ENCODE data around the gene RNF223. TPM values are rescaled to one million over a fixed set of nuclear protein-coding genes. Genes with fewer than 3 reads are reported as not detected.

The RNF223 gene
- total and polyA plus RNA-seq, 2 of the 8 experiments (the other 6 are each of a cell fraction or from before 2014, with no cell fraction given), result not detected

DNA sequence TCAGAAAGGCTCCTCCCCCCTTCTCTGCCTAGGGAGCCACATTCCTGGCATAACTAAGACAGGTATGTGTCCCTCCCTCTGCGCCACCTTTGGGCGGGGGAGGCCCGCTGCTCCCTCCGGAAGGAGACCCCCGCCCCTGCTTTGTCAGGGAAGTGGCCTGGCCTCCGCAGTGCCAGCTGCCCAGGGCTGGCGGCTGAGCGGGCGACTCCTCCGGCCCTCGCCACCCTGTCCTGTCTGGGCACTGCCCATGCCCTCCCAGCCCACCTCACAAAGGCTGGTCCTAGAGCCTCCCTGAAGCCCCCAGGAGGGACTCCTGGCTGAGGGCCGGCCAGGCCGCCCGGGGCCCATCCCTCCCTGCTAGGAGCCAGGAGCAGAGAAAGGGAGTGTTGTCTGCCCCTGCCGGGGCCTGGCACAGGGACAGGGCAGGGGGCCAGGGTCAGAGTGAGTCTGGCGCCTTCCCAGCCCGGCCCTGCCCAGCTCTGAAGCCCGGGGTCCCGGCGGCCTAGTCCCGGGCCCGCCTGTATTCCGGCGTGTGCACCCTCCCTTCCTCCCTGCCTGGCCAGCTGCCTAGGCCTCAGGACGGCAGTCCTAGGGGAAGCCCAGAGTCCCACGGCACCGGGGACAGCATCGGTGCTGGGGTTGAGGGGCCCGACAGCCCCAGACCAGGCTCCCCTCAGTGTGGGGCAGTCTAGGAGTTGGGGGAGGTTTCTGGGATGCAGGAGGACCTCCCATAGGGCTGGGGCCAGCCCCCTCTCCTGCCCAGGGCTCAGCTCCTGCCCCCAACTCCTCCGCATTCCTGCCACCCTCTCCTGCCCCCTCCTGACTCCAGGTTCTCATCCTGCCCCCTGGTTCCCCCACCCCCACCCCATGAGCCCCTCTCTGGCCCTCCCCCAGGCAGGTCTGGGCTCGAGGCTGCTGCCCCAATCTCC is 49.1 kb downstream of the RNF223 start (continued):
- TF ChIP-seq BACH1 (IDR thresholded peaks at IDR 0.05; ENCODE audit: low read length) (no peak), MAFK (IDR thresholded peaks at IDR 0.05; ENCODE audit: low read depth, low read length) (no peak), NRF1 (IDR thresholded peaks at IDR 0.05; ENCODE audit: low read depth, low read length) (no peak), TCF12 (IDR thresholded peaks at IDR 0.05; ENCODE audit: low read depth, low read length) (peak; percentile 86; the same call in 1 of the 2 replicates), TBP (IDR thresholded peaks at IDR 0.05; ENCODE audit: low read depth, low read length) (no peak), POLR2A (IDR thresholded peaks at IDR 0.05; ENCODE audit: control extremely low read depth in 1 of 2, low read depth in 2 of 2, low read length in 2 of 2) (peak in 1 of 2 experiments; percentile 30; a peak in 1 of 3 replicates), SIX5 (IDR thresholded peaks at IDR 0.05; ENCODE audit: low read depth, low read length) (no peak), YY1 (IDR thresholded peaks at IDR 0.05; ENCODE audit: low read depth, low read length) (no peak), EP300 (IDR thresholded peaks at IDR 0.05; ENCODE audit: borderline replicate concordance in 1 of 2, low read depth in 2 of 2, low read length in 2 of 2) (peak; percentile 32 to 87; a peak in 2 of 3 replicates), SP4 (IDR thresholded peaks at IDR 0.05; ENCODE audit: low read length) (no peak), POLR2AphosphoS5 (IDR thresholded peaks at IDR 0.05; ENCODE audit: low read depth, low read length) (peak; percentile 60; the same call in 1 of the 2 replicates), RAD21 (IDR thresholded peaks at IDR 0.05 in 1 of 2, conservative IDR thresholded peaks at IDR 0.05 in 1 of 2; ENCODE audit: low read depth in 2 of 2, low read length in 2 of 2) (no peak), JUND (IDR thresholded peaks at IDR 0.05; ENCODE audit: low read length) (peak; percentile 55; the same call in 1 of the 2 replicates), HDAC2 (IDR thresholded peaks at IDR 0.05; ENCODE audit: borderline replicate concordance in 1 of 2, low read depth in 2 of 2, low read length in 2 of 2) (peak; percentile 73 to 89; a peak in 1 of 4 replicates), HDAC6 (IDR thresholded peaks at IDR 0.05; ENCODE audit: low read depth, low read length) (no peak), NANOG (IDR thresholded peaks at IDR 0.05; ENCODE audit: insufficient read depth, low read depth, low read length, poor library complexity, severe bottlenecking) (no peak), CEBPB (IDR thresholded peaks at IDR 0.05; ENCODE audit: low read depth, low read length) (no peak), GTF2F1 (IDR thresholded peaks at IDR 0.05; ENCODE audit: borderline replicate concordance, low read depth, low read length) (no peak), SRF (IDR thresholded peaks at IDR 0.05; ENCODE audit: low read depth, low read length) (no peak), RFX5 (IDR thresholded peaks at IDR 0.05; ENCODE audit: borderline replicate concordance, low read depth, low read length) (no peak), KDM1A (IDR thresholded peaks at IDR 0.05; ENCODE audit: borderline replicate concordance, low read length) (no peak), BRCA1 (IDR thresholded peaks at IDR 0.05; ENCODE audit: low read depth, low read length) (no peak)
- TF ChIP-seq, protein P1, sequence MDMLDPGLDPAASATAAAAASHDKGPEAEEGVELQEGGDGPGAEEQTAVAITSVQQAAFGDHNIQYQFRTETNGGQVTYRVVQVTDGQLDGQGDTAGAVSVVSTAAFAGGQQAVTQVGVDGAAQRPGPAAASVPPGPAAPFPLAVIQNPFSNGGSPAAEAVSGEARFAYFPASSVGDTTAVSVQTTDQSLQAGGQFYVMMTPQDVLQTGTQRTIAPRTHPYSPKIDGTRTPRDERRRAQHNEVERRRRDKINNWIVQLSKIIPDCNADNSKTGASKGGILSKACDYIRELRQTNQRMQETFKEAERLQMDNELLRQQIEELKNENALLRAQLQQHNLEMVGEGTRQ (IDR thresholded peaks at IDR 0.05; ENCODE audit: low read length), result no peak

Data from H1 (cell line).